Sigmoid colon (tissue), 7 donors: Measurements from ENCODE around the gene NHSL2. TPM values are rescaled to one million over a fixed set of nuclear protein-coding genes. Genes with fewer than 3 reads are reported as not detected.

ENCODE experiments used
- DNase-seq: peaks from one replicate; pipeline ENCODE4 v3.0.0-alpha.2; 2019
- H3K27ac ChIP-seq, 4 donors: fragments of 200-600 bp; sonication (generic); one replicate each; pipeline ENCODE4 v1.5.1; 2016 to 2019; ENCODE audit warnings: mild to moderate bottlenecking in 1 of 4
- H3K27me3 ChIP-seq, 3 donors: fragments of 200-600 bp; sonication (generic); one replicate each; pipeline ENCODE4 v1.5.1; 2019; ENCODE audit warnings: mild to moderate bottlenecking in 1 of 3
- H3K36me3 ChIP-seq, 4 donors: fragments of 200-600 bp; sonication (generic); one replicate each; pipeline ENCODE4 v1.5.1; 2016 to 2019
- H3K4me1 ChIP-seq, 4 donors: fragments of 200-600 bp; sonication (generic); one replicate each; pipeline ENCODE4 v1.5.1; 2017 to 2019
- H3K4me3 ChIP-seq, 4 donors: fragments of 200-600 bp; sonication (generic); one replicate each; pipeline ENCODE4 v1.5.1; 2017 to 2019; ENCODE audit warnings: mild to moderate bottlenecking in 2 of 4, moderate library complexity in 1 of 4
- H3K9me3 ChIP-seq, 4 donors: fragments of 200-600 bp in 3 of 4; sonication (generic) in 3 of 4; one replicate each; pipeline versions ENCODE4 v1.5.1 to v1.6.1; 2013 to 2019
- EP300 ChIP-seq, 4 donors: sonication (generic); formaldehyde crosslinking; IDR thresholded peaks; one replicate each; pipeline ENCODE4 v1.6.1; 2017; ENCODE audit warnings: antibody characterized with exemption in 4 of 4
- POLR2A ChIP-seq, 2 donors: fragments of 450-650 bp; IDR thresholded peaks; one replicate each; pipeline ENCODE4 v1.6.1; 2016; ENCODE audit warnings: antibody characterized with exemption in 2 of 2, mild to moderate bottlenecking in 2 of 2, moderate library complexity in 2 of 2
- POLR2AphosphoS5 ChIP-seq, 4 donors: sonication (generic); formaldehyde crosslinking; IDR thresholded peaks; one replicate each; pipeline ENCODE4 v1.6.1; 2017; ENCODE audit warnings: antibody characterized with exemption in 4 of 4
- WGBS, 2 donors: extraction: QIAGEN DNeasy Blood & Tissue Kit; methylation state at CpG; one replicate each; pipeline ENCODE4 v1.1.7; 2013; 5-methylcytosine and 5-hydroxymethylcytosine counted together
- intact Hi-C: fragments of 100-400 bp; cut with DNase I; formaldehyde crosslinking; loops from one replicate; pipeline ENCODE4 v1.15.1; 2023
- polyA plus RNA-seq, 3 donors: library from polyadenylated mRNA; stranded (reverse); fragments of 200-250 nt; gene quantifications; one replicate each; pipeline ENCODE4 v1.2.3, GENCODE V29; 2013
- total RNA-seq, 4 donors: library from RNA; depleted of rRNA; stranded (reverse); fragments of >200 nt; gene quantifications; one replicate each; pipeline ENCODE4 v1.1.0, GENCODE V29; 2016
- TF ChIP-seq, protein P1 (sequence below), 4 experiments: fragments of 450-650 bp in 3 of 4; fragments of 200-600 bp in 1 of 4; IDR thresholded peaks; one replicate each; pipeline ENCODE4 v1.5.1; 2016 to 2019; ENCODE audit warnings: antibody characterized with exemption in 4 of 4, mild to moderate bottlenecking in 3 of 4, moderate library complexity in 2 of 4
- donor health status: healthy with polysubstance abuse.
- donor health status: Bipolar disorder and iron deficiency.
- donor health status: healthy.

The NHSL2 gene
- total and polyA plus RNA-seq, 7 donors: under 0.01 to 21.3 (median 8.1) TPM

- intact Hi-C loops: no loop called here
- no peaks in the 10 kb centered on the region for H3K9me3 ChIP-seq
- H3K4me1 ChIP-seq: peaks cover 0 to 21% (median 8%) of the 10 kb centered on the region in 4 donors
- no peaks in the 10 kb centered on the region for H3K27me3 ChIP-seq
- DNase-seq: no peak
- TF ChIP-seq, protein P1, sequence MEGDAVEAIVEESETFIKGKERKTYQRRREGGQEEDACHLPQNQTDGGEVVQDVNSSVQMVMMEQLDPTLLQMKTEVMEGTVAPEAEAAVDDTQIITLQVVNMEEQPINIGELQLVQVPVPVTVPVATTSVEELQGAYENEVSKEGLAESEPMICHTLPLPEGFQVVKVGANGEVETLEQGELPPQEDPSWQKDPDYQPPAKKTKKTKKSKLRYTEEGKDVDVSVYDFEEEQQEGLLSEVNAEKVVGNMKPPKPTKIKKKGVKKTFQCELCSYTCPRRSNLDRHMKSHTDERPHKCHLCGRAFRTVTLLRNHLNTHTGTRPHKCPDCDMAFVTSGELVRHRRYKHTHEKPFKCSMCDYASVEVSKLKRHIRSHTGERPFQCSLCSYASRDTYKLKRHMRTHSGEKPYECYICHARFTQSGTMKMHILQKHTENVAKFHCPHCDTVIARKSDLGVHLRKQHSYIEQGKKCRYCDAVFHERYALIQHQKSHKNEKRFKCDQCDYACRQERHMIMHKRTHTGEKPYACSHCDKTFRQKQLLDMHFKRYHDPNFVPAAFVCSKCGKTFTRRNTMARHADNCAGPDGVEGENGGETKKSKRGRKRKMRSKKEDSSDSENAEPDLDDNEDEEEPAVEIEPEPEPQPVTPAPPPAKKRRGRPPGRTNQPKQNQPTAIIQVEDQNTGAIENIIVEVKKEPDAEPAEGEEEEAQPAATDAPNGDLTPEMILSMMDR (IDR thresholded peaks at IDR 0.05): no peak
- TF ChIP-seq EP300 (IDR thresholded peaks at IDR 0.05): no peak
- TF ChIP-seq POLR2A (IDR thresholded peaks at IDR 0.05): no peak
- no peak for TF ChIP-seq POLR2AphosphoS5 (IDR thresholded peaks at IDR 0.05)
- WGBS, 2 donors: 90 to 96% methylated on average over 2 of the region's 2 CpGs
- H3K4me3 ChIP-seq: no peak overlapping the region
- no peaks in the 10 kb centered on the region for H3K36me3 ChIP-seq
- H3K27ac ChIP-seq: peak overlapping the region in 1 of 4 donors; percentile 53
These were observed 79.9 kb downstream of the NHSL2 start for GRCh38 chrX:71990518-71990917.

DNA sequence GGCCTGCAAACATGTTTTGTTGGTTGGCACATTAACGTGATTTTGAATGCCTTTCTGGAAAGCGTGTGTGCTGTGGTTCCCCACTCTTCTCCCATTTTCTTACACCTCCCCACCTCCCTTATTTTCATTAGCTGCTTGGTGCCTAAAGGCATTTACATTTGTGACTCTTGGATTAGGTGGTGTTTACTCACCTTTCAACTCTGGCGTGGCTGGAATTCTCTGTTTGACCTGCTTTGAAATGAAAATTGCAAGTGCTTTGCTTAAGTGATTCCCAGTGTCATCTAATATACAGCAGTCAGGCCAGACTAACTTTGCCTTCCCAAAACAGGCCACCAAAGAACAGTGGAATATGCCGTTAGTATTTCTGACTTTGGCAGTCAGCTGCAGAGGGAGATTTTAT is 80.5 kb downstream of the NHSL2 start:
- 89 to 90% methylated on average over 4 of the region's 4 CpGs for WGBS, 2 donors
- Histone ChIP-seq H3K36me3 (no peaks in the 10 kb centered on the region), H3K4me3 (no peak overlapping the region), H3K27me3 (no peaks in the 10 kb centered on the region), H3K27ac (peak overlapping the region in 2 of 4 donors; percentile 19 to 53), H3K4me1 (peaks cover 0 to 21% (median 8%) of the 10 kb centered on the region in 4 donors), H3K9me3 (no peaks in the 10 kb centered on the region)
- intact Hi-C loops: no loop called here
- TF ChIP-seq POLR2A (IDR thresholded peaks at IDR 0.05) (no peak), POLR2AphosphoS5 (IDR thresholded peaks at IDR 0.05) (no peak), EP300 (IDR thresholded peaks at IDR 0.05) (no peak)
- TF ChIP-seq, protein P1 (IDR thresholded peaks at IDR 0.05): no peak
- DNase-seq: no peak

GRCh38 chrX:71992711-71993110 is 82.1 kb downstream of the NHSL2 start:
- H3K27ac ChIP-seq: peak overlapping the region in 1 of 4 donors; percentile 53
- 55 to 79% methylated on average over 8 of the region's 8 CpGs for WGBS, 2 donors

DNA sequence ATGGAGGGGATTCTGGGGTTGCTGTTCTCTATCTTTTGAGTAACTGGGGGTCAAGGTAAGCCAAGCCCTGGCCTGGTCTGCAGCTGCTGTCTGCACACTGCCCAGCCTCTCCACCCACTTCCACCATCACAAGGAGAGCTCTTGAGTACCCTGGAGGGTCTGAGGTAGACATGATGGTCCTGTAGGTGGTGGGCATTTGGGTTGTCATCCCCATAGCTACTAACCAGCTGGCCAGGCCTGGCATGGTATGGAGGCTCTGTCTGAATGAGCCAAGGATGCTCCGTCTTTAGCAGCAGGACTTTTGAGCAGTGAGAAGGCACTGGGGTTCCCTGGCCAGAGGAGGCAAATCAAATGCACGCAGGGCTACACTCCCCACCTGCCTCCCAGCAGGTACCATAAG is 82.7 kb downstream of the NHSL2 start:
- WGBS, 2 donors: 91 to 97% methylated on average over 2 of the region's 2 CpGs
- Histone ChIP-seq H3K9me3 (no peaks in the 10 kb centered on the region), H3K4me3 (no peak overlapping the region), H3K27me3 (no peaks in the 10 kb centered on the region), H3K27ac (no peak overlapping the region), H3K4me1 (peaks cover 0 to 21% (median 8%) of the 10 kb centered on the region in 4 donors), H3K36me3 (no peaks in the 10 kb centered on the region)
- DNase-seq: no peak
- intact Hi-C loops: no loop called here
- no peak for TF ChIP-seq POLR2AphosphoS5 (IDR thresholded peaks at IDR 0.05)
- no peak for TF ChIP-seq POLR2A (IDR thresholded peaks at IDR 0.05)
- TF ChIP-seq EP300 (IDR thresholded peaks at IDR 0.05): no peak

More at GRCh38 chrX:71992711-71993110, 82.1 kb downstream of the NHSL2 start:
- Histone ChIP-seq H3K4me3 (no peak overlapping the region), H3K27me3 (no peaks in the 10 kb centered on the region), H3K36me3 (no peaks in the 10 kb centered on the region), H3K4me1 (peaks cover 0 to 21% (median 8%) of the 10 kb centered on the region in 4 donors), H3K9me3 (no peaks in the 10 kb centered on the region)
- DNase-seq: no peak
- TF ChIP-seq POLR2AphosphoS5 (IDR thresholded peaks at IDR 0.05) (no peak), POLR2A (IDR thresholded peaks at IDR 0.05) (no peak), EP300 (IDR thresholded peaks at IDR 0.05) (no peak)
- TF ChIP-seq, protein P1 (IDR thresholded peaks at IDR 0.05): no peak
- intact Hi-C loops: no loop called here

DNA sequence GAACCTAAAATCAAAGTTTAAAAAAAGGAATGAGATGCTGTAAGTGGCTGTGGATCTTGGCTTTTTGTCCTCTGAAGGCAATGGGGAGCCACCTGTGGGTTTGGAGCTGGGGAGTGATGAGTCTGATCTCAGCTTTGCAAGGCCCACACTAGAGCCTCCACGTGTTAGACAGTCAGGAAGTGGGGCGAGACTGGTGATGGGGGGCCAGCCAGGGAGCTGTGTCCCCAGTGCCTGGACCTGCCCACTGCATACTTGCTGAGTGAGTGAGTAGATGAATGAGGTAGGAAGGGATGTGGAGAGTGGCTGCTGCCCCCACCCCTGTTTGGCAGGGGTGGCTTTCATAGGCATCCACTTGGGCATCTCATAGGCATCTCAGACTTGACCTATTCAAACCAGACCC is 84.0 kb downstream of the NHSL2 start:
- no peaks in the 10 kb centered on the region for H3K9me3 ChIP-seq
- H3K4me3 ChIP-seq: no peak overlapping the region
- H3K27me3 ChIP-seq: peaks cover 0 to 2% (median 0%) of the 10 kb centered on the region in 3 donors
- no peaks in the 10 kb centered on the region for H3K36me3 ChIP-seq
- no peak for TF ChIP-seq POLR2A (IDR thresholded peaks at IDR 0.05)
- H3K4me1 ChIP-seq: peaks cover 0 to 19% (median 7%) of the 10 kb centered on the region in 4 donors
- no peak for DNase-seq
- WGBS, 2 donors: 89 to 94% methylated on average over 2 of the region's 2 CpGs
- H3K27ac ChIP-seq: no peak overlapping the region
- intact Hi-C loops: no loop called here

- Histone ChIP-seq H3K9me3 (no peaks in the 10 kb centered on the region), H3K4me1 (peaks cover 0 to 15% (median 6%) of the 10 kb centered on the region in 4 donors), H3K4me3 (no peak overlapping the region), H3K27me3 (peaks cover 0 to 2% (median 0%) of the 10 kb centered on the region in 3 donors), H3K36me3 (no peaks in the 10 kb centered on the region), H3K27ac (no peak overlapping the region)
- WGBS, 2 donors: 80 to 82% methylated on average over 2 of the region's 2 CpGs
- no peak for TF ChIP-seq POLR2A (IDR thresholded peaks at IDR 0.05)
- no peak for TF ChIP-seq EP300 (IDR thresholded peaks at IDR 0.05)
- TF ChIP-seq, protein P1 (IDR thresholded peaks at IDR 0.05): no peak
- no peak for TF ChIP-seq POLR2AphosphoS5 (IDR thresholded peaks at IDR 0.05)
- intact Hi-C loops: no loop called here
- no peak for DNase-seq
These were observed 84.5 kb downstream of the NHSL2 start for GRCh38 chrX:71995122-71995521.
